HG03469 (cell line): ENCODE measurements around the gene TIMM29.

Experiments used
- ATAC-seq: cut with Tn5 transposase; IDR thresholded peaks from one replicate; pipeline ENCODE4 v1.9.1; 2021; ENCODE audit warnings: mild to moderate bottlenecking, moderate library complexity, moderate number of reproducible peaks; ENCODE audit not compliant: unreplicated experiment

TIMM29 gene

DNA sequence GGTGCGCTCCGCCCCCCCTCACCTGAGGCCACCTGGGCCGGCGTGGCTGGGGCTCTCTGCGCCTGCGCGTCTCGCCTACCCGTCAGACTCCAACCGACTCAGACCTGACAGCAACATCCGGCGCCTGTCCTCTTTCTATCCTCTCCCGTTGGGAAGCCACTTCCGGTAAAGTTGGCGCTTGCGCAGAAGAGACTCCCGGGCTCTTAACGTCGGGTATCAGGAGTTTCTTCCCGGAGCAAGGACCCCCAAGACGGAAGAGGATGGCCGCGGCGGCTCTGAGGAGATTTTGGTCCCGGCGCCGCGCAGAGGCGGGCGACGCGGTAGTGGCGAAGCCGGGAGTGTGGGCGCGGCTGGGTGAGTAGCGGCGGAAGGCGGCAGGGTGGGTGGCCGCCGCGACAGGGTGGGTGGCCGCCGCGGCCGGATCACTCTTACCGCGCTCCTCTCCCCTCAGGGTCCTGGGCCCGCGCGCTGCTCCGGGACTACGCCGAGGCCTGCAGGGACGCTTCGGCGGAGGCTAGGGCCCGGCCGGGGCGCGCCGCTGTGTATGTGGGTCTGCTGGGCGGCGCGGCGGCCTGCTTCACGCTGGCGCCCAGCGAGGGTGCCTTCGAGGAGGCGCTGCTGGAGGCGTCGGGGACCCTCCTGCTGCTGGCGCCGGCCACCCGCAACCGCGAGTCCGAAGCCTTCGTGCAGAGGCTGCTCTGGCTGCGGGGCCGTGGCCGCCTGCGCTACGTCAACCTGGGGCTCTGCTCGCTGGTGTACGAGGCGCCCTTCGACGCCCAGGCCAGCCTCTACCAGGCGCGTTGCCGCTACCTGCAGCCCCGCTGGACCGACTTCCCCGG lies at the start of gene TIMM29, which contains the start of gene YIPF2:
TIMM29 (plus strand) TSS at position 249 of the 839 bp plus-strand sequence; CDS start at position 261, 12 bp downstream.
YIPF2 (minus strand) TSS at position 77 of the 839 bp plus-strand sequence. CDS start 229 bp downstream, outside the sequence.
- ATAC-seq = peak; percentile 54

GRCh38 chr19:10881403-10882107 lies 47.1 kb upstream of the TIMM29 start:
- ATAC-seq = no peak

DNA sequence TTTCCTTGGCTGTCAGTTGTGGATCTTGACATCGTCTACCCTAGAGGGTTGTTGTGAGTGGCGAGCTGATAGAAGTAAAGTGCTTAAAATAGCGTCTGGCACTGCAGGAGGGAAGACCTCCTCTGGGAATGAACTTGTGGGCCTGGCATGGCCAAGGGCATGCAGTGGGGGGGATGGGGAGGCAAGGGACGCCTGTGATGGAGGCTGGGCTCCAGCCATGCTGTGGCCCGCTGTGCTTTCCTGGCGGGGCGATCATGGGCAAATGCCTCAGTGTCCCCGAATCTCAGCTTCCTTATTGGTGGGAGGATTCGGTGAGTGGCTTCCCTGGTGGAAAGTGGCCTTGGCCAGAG lies 46.5 kb upstream of the TIMM29 start:
- ATAC-seq = no peak

GRCh38 chr19:10884274-10884673 lies 44.3 kb upstream of the TIMM29 start:
- no peak for ATAC-seq

DNA sequence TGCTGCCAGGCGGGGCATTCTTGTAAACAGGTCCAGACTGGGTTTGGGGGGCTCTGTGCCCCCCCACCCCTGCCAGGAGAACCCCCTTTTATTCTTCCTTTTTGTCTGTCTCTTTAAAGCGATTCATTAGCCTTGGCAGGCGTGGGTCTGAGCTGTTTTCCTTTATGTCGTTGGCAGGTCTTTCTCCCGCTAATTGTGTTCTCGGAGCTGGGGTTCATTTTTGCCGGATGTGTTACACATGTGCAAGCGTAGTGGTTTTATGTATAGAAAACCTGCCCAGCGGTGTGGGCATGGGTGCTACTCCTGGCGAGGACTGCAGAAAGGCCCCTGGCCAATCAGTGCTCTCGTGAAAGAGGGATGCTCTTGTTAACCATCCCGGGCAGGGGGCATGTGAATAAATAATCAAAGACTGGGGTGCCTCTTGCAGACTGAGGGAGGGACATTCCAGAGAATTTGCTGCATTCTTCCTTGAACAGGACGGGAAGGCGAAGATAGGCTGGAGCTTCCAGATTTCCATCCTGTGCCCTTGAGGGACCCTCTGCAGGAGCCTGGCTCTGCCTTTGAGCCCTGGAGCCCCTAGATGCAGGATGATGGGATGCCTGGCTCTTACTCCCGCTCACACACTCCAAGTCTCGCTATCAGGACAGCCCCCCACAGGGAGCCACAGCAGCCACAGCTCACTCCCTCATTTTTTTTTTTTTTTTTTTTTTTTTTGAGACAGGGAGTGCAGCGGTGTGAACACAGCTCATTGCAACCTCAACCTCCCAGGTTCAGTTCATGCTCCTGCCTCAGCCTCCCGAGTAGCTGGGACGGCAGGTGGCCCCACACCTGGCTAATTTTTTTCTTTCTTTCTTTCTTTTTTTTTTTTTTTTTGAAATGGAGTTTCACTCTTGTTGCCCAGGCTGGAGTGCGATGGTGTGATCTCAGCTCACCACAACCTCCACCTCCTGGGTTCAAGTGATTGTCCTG lies 43.1 kb upstream of the TIMM29 start:
- ATAC-seq = no peak

GRCh38 chr19:10887616-10888367 lies 40.8 kb upstream of the TIMM29 start:
- no peak for ATAC-seq

DNA sequence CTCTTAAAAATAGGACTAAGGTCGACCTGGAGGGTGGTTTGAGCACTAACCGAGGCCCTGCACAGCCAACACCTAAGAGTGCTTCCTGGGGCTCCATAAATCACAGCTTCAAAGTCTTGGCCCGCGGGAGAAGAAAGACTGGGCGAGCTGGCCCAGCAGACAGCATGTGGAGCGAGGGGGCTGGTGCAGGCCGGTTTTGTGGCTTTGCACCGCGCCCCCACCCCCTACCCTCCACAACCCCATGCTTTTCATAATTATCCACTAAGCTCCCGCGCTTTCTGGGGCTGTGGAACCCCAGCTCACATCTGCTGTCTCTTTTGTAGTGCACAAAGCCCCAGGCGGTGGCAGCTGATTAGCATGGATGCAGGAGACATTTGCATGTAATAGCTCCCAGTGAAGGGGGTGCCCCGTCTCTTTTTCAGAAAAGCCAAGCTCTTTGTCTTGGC lies 40.2 kb upstream of the TIMM29 start:
- ATAC-seq = no peak

- no peak for ATAC-seq
Observed at GRCh38 chr19:10889880-10890279, 38.7 kb upstream of the TIMM29 start.

DNA sequence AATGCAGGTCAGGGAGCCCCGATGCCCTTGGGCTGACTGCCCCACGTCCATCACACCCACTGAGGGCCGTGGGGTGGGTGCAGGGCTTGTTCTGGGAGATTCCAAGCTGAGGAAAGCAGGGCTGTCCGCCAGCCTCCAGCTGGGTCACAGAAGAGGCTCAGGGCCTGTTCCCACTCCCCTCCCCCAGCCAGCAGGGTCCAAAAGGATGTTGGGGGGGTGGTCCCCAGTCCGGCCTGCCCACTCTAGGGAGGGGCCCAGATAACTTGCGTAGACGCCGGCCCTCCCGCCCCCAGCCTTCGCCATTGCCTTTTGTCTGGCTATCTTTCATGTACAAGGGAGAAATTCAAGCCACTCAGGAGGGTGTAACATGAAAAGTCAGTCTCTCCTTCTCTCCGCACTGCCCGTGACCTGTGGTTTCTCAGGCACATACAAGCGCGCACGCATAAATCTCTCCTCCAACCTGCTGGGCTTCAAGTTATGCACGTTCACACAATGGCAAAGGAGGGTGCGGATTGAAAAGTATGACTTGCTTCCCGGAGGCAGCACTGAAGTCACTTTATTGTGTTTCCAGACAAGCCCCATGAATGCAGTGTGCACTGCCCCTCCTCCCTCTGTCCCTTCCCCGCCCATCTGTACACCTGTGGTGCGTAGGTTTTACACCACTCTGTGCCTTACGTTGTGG lies 37.1 kb upstream of the TIMM29 start:
- no peak for ATAC-seq

- no peak for ATAC-seq
Observed at GRCh38 chr19:10892256-10892655, 36.4 kb upstream of the TIMM29 start.

DNA sequence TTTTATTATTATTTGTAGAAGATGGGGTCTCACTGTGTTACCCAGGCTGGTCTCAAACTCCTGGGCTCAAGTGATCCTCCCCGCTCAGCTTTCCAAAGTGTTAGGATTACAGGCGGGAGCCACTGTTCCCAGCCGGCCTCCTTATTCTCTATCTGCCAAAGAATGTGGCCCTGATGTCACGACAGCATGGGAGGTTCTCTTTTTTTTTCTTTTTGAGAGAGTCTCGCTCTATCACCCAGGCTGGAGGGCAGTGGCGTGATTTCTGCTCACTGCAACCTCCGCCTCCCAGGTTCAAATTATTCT lies 33.7 kb upstream of the TIMM29 start:
- no peak for ATAC-seq

GRCh38 chr19:10895363-10895762 lies 33.2 kb upstream of the TIMM29 start:
- ATAC-seq = no peak

DNA sequence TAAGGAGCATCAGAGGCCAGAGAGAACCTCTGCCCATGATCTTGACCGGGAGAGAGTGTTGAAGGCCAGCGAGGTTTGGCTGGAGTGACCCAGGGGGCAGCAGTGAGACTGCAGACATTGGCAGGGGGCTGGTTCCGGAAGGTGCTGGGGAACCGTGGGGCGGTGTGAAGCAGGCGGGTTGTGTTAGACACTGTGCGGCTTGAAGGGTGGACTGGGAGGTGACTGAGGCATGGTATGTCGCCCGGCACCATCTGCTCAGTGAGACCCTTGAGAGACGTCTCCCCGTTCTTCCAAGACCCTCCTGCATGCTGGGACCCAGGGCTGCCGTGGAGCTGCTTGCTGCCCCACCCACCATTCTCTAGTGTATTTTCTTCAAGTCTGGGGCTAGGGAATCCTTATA lies 32.7 kb upstream of the TIMM29 start:
- no peak for ATAC-seq

DNA sequence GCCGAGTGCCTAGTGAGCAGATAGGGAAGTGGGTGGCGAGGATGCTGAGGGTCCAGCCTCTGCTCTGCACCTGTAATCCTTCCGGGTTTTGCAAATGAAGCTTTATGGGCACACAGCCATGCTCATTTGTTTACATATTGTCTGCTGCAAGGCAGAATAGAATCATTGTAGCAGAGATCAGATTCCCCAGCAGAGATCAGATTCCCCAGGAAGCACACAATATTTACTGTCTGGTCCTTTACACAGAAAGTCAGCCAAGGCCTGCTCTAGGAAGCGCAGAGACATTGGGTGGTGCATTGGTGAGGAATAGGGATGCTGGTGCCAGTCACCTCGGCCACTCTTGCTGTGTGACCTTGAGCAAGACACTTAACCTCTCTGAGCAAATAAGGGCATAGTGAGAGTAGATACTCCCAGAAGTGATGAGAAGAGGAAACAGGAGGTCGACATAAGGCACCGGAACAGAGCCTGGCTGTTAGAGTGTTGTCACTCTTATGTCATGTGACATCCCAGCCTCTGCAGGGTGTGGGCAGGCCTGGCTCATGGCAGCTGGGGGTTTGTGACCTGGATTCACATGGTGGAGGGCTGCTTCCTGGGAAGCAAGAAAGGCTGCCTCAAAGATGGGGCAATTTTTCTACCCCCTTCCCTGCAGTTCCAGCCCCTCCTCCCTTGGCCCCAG lies 31.6 kb upstream of the TIMM29 start:
- no peak for ATAC-seq

GRCh38 chr19:10898633-10899032 lies 30.0 kb upstream of the TIMM29 start:
- ATAC-seq = no peak

DNA sequence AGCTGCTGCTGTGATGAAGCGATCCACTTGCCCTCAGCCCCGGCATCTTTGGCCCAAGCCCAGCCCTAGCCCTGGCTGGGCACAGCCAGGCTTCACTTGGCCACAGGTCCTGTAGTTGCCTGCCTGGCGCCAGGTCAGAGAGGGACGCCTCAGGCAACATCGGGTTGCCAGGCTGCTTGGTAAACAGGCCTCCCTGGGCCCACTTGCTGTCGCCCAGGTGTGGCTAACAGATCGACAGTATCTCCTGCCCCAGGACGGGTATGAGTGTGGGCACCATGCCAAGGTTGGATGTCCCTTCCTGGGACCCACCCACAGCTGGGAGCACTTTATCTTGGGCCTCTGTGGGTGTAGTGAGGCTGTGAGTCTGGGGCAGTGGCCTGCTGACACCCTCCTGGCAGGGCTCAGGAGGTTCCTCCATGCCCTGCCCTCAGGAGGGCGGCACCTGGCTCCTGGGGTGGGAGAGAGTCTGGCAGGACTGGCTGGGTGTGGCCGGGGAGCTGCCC lies 29.4 kb upstream of the TIMM29 start:
- ATAC-seq = no peak

DNA sequence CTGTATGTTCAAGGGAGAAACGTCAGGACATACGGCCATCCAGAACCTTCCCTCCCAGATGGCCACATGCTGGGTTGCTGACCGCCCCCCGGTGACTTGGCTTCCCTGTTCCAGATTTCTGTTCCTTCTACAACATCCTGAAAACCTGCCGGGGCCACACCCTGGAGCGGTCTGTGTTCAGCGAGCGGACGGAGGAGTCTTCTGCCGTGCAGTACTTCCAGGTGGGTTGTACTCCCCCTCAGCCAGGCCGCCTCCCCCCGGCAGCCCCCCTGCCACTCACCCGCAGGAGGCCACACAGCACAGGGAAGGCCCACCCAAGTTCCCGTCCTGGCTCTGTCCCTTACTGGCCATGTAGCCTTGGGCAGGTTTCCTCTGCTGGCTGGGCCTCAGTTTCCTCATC lies 20.7 kb upstream of the TIMM29 start:
- no peak for ATAC-seq

DNA sequence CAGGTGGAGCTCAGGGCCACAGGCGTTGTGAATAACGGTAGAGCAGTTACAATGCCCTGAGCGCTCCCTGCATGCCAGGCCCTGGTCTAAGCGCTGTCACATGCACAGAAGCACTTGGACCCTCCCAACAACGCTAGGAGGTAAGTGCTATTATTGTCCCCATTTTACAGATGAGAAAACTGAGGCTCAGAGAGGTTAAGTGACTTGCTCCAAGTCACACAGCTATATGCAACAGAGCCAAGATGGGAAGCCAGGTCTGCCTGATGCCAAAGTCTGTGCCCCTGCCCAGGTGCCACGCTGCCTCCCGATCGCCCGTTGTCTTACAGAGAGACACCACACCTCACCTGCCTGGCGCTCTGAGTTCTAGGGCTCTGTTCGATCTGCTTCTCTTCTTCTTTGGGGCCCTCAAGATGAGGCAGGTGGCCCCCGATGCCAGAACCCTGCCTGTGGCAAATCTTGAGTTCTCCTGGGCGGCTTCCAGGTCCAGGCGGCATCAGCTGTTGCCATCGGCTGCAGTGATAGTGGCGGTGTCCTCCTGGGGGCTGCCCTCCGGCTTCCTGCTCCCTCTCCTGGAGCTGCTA lies 20.1 kb upstream of the TIMM29 start:
- no peak for ATAC-seq
